HCT116 (cell line): Measurements from ENCODE around the gene RFTN1. TPM values are rescaled to one million over a fixed set of nuclear protein-coding genes. Genes with fewer than 3 reads are reported as not detected.

ENCODE experiments used
- ATAC-seq: fragments of 200-7000 bp; cut with Tn5 transposase; 2 replicates; pipeline ENCODE4 v1.9.1; 2020; ENCODE audit warnings: mild to moderate bottlenecking, moderate library complexity
- BruUV-seq: library from RNA; stranded (reverse); fragments of 400-500 nt; replicated peaks from 2 replicates; lab custom pipeline; 2021; lab: Mats Ljungman, UMichigan
- CTCF ChIA-PET: fragments of 300-600 bp; sonication (Branson Sonifier 250); formaldehyde crosslinking; loops from one replicate; lab custom pipeline; 2021; ENCODE audit warnings: antibody characterized with exemption; lab: Charles Lee
- POLR2A ChIA-PET: fragments of 300-600, 350-600 bp; sonication (Branson Sonifier 250); formaldehyde crosslinking; loops from one replicate; lab custom pipeline; 2021; ENCODE audit warnings: antibody characterized with exemption; lab: Charles Lee
- RAD21 ChIA-PET, 2 experiments: fragments of 300-600 bp; sonication (Branson Sonifier 250); formaldehyde crosslinking; loops; one replicate each; lab custom pipeline; 2023; ENCODE audit warnings: low total read pairs in 2 of 2; ENCODE audit not compliant: uncharacterized antibody in 2 of 2, unreplicated experiment in 2 of 2, low non-redundant PET in 1 of 2; lab: Charles Lee
- DNase-seq: peaks from one replicate; pipeline ENCODE4 v3.0.0-alpha.2; 2010; ENCODE audit warnings: low read depth, low spot score
- H2AFZ ChIP-seq: fragments of 200-600 bp; shearing (Covaris generic), sonication (generic); 2 replicates; pipeline ENCODE4 v1.6.1; 2017; ENCODE audit warnings: low read depth, mixed run types, mixed read lengths, antibody characterized with exemption, low read length; ENCODE audit not compliant: poor library complexity, severe bottlenecking
- H3K27ac ChIP-seq: 2 replicates; pipeline ENCODE4 v1.5.1; 2012; ENCODE audit warnings: low read depth, low read length
- H3K27me3 ChIP-seq: fragments of 200-600 bp; sonication (generic); 2 replicates; pipeline ENCODE4 v1.6.1; 2016; ENCODE audit warnings: mixed run types, low read length, mixed read lengths; ENCODE audit not compliant: insufficient read depth
- H3K36me3 ChIP-seq, 2 experiments: fragments of 200-500 bp in 1 of 2; fragments of 200-600 bp in 1 of 2; sonication (Bioruptor generic) in 1 of 2; sonication (generic) in 1 of 2; 2 replicates each; pipeline versions ENCODE4 v1.5.1 to v1.6.1; 2014 to 2016; ENCODE audit warnings: low read length in 2 of 2, inconsistent platforms in 1 of 2, mixed read lengths in 1 of 2, mixed run types in 1 of 2; ENCODE audit not compliant: insufficient read depth in 2 of 2, control insufficient read depth in 1 of 2
- H3K4me1 ChIP-seq, 2 experiments: fragments of 200-600 bp in 1 of 2; sonication (generic) in 1 of 2; 2 replicates each; pipeline versions ENCODE4 v1.5.1 to v1.6.1; 2012 to 2017; ENCODE audit warnings: low read length in 2 of 2, inconsistent platforms in 1 of 2, mild to moderate bottlenecking in 1 of 2, mixed read lengths in 1 of 2, mixed run types in 1 of 2, moderate library complexity in 1 of 2; ENCODE audit not compliant: insufficient read depth in 2 of 2, control insufficient read depth in 1 of 2
- H3K4me2 ChIP-seq: fragments of 200-600 bp; sonication (generic); 2 replicates; pipeline ENCODE4 v1.6.1; 2017; ENCODE audit warnings: mixed run types, low read length, mixed read lengths
- H3K4me3 ChIP-seq, 2 experiments: fragments of 200-600 bp in 1 of 2; sonication (generic) in 1 of 2; replicated peaks in 1 of 2; 2 replicates each; pipeline ENCODE4 v1.5.1; 2011 to 2016; ENCODE audit warnings: low read length in 2 of 2, control low read depth in 1 of 2, low read depth in 1 of 2, mild to moderate bottlenecking in 1 of 2, mixed read lengths in 1 of 2, mixed run types in 1 of 2
- H3K79me2 ChIP-seq: fragments of 200-600 bp; sonication (generic); 2 replicates; pipeline ENCODE4 v1.6.1; 2017; ENCODE audit warnings: mild to moderate bottlenecking, mixed run types, low read length, moderate library complexity, mixed read lengths; ENCODE audit not compliant: insufficient read depth
- H3K9ac ChIP-seq: fragments of 200-600 bp; sonication (generic); 2 replicates; pipeline ENCODE4 v1.6.1; 2016; ENCODE audit warnings: low read length, mixed read lengths
- H3K9me2 ChIP-seq: fragments of 200-600 bp; sonication (generic), shearing (Covaris generic); 2 replicates; pipeline ENCODE4 v1.6.1; 2017; ENCODE audit warnings: mixed run types, mild to moderate bottlenecking, moderate library complexity; ENCODE audit not compliant: insufficient read depth
- H3K9me3 ChIP-seq, 2 experiments: fragments of 200-500 bp in 1 of 2; fragments of 200-600 bp in 1 of 2; sonication (Bioruptor generic) in 1 of 2; sonication (generic) in 1 of 2; 2 replicates each; pipeline ENCODE4 v1.6.1; 2014 to 2017; ENCODE audit warnings: low read length in 2 of 2, mixed read lengths in 2 of 2, inconsistent platforms in 1 of 2, low read depth in 1 of 2, mild to moderate bottlenecking in 1 of 2, mixed run types in 1 of 2, moderate library complexity in 1 of 2; ENCODE audit not compliant: control insufficient read depth in 1 of 2, insufficient read depth in 1 of 2
- H4K20me1 ChIP-seq: fragments of 200-600 bp; sonication (generic), shearing (Covaris generic); 2 replicates; pipeline ENCODE4 v1.6.1; 2017; ENCODE audit warnings: mixed run types, mild to moderate bottlenecking, moderate library complexity; ENCODE audit not compliant: insufficient read depth
- ELF1 ChIP-seq: IDR thresholded peaks from 2 replicates; pipeline ENCODE4 v1.6.1; 2012; ENCODE audit warnings: low read depth, borderline replicate concordance
- EZH2 ChIP-seq: fragments of 200-600 bp; sonication (generic); IDR thresholded peaks from 2 replicates; pipeline ENCODE4 v1.6.1; 2017; ENCODE audit warnings: antibody characterized with exemption, mixed run types
- FOSL1 ChIP-seq: IDR thresholded peaks from 2 replicates; pipeline ENCODE4 v1.6.1; 2012; ENCODE audit warnings: low read depth
- POLR2A ChIP-seq: IDR thresholded peaks from 2 replicates; pipeline ENCODE4 v1.7.0; 2011; ENCODE audit warnings: borderline replicate concordance; ENCODE audit not compliant: insufficient read depth, insufficient read length; ENCODE audit errors: extremely low read depth
- POLR2AphosphoS5 ChIP-seq: IDR thresholded peaks from 2 replicates; pipeline ENCODE4 v1.6.1; 2011; ENCODE audit warnings: mild to moderate bottlenecking, low read depth, low read length, moderate library complexity
- SIN3A ChIP-seq: IDR thresholded peaks from 2 replicates; pipeline ENCODE4 v1.6.1; 2012; ENCODE audit warnings: low read depth
- SRF ChIP-seq: IDR thresholded peaks from 2 replicates; pipeline ENCODE4 v1.6.1; 2012; ENCODE audit warnings: low read depth
- ZFX ChIP-seq: fragments of 450-650 bp; IDR thresholded peaks from 2 replicates; pipeline ENCODE4 v1.6.1; 2017
- intact Hi-C: fragments of 100-400 bp; cut with micrococcal nuclease; formaldehyde crosslinking; loops from 2 replicates; pipeline ENCODE4 v1.10.0; 2022
- total RNA-seq: library from RNA; stranded (reverse); gene quantifications from one replicate; pipeline ENCODE4 v1.2.1, GENCODE V29; 2021; ENCODE audit not compliant: unreplicated experiment
- TF ChIP-seq, protein P1 (sequence below): IDR thresholded peaks from 2 replicates; pipeline ENCODE4 v1.6.1; 2011; ENCODE audit warnings: mild to moderate bottlenecking, low read length, moderate library complexity; ENCODE audit not compliant: insufficient replicate concordance; ENCODE audit errors: extremely low read depth
- TF ChIP-seq, protein P2 (sequence below): IDR thresholded peaks from 2 replicates; pipeline ENCODE4 v1.6.1; 2012
- TF ChIP-seq, protein P3 (sequence below), 3 experiments: fragments of 200-600 bp in 1 of 3; sonication (generic) in 1 of 3; IDR thresholded peaks in 2 of 3; conservative IDR thresholded peaks in 1 of 3; 2 replicates each; pipeline ENCODE4 v1.5.1; 2012 to 2017; ENCODE audit warnings: low read depth in 2 of 3, low read length in 2 of 3, antibody characterized with exemption in 1 of 3, borderline replicate concordance in 1 of 3, control low read depth in 1 of 3, mild to moderate bottlenecking in 1 of 3, mixed read lengths in 1 of 3, mixed run types in 1 of 3, moderate library complexity in 1 of 3; ENCODE audit not compliant: insufficient read depth in 1 of 3

RFTN1 gene
- total RNA-seq, 1 experiment from 2014 or later, result 3.9 TPM

DNA sequence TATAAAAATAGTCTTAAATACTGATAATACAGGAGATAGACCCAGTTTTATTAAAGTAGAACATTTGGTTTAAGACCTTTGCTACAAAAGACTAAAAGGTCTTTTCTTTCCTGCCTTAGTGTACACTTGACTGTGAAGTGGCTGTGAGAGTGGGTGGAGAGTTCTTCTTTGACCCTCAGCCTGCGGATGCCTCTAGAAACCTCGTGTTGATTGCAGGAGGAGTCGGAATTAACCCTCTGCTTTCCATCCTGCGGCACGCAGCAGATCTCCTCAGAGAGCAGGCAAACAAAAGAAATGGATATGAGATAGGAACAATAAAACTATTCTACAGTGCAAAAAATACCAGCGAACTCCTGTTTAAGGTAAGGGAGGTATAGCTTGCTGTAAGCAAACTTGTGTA is 212.0 kb downstream of the RFTN1 start:
- H3K4me3 ChIP-seq, result no peak overlapping the region
- ChIA-PET CTCF (no interaction called here), RAD21 (no interaction called here), POLR2A (no interaction called here)
- no peak for ATAC-seq
- DNase-seq, result no peak
- H4K20me1 ChIP-seq, result no peaks in the 10 kb centered on the region
- no TSS peak for BruUV-seq
- H3K27ac ChIP-seq, result no peak overlapping the region
- TF ChIP-seq ELF1 (no peak), EZH2 (no peak), POLR2A (no peak), SIN3A (no peak), ZFX (no peak), POLR2AphosphoS5 (no peak), SRF (no peak), FOSL1 (no peak)
- TF ChIP-seq, protein P1, sequence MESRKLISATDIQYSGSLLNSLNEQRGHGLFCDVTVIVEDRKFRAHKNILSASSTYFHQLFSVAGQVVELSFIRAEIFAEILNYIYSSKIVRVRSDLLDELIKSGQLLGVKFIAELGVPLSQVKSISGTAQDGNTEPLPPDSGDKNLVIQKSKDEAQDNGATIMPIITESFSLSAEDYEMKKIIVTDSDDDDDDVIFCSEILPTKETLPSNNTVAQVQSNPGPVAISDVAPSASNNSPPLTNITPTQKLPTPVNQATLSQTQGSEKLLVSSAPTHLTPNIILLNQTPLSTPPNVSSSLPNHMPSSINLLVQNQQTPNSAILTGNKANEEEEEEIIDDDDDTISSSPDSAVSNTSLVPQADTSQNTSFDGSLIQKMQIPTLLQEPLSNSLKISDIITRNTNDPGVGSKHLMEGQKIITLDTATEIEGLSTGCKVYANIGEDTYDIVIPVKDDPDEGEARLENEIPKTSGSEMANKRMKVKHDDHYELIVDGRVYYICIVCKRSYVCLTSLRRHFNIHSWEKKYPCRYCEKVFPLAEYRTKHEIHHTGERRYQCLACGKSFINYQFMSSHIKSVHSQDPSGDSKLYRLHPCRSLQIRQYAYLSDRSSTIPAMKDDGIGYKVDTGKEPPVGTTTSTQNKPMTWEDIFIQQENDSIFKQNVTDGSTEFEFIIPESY, result no peak
- TF ChIP-seq, protein P2, sequence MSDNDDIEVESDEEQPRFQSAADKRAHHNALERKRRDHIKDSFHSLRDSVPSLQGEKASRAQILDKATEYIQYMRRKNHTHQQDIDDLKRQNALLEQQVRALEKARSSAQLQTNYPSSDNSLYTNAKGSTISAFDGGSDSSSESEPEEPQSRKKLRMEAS, result no peak
- TF ChIP-seq, protein P3, sequence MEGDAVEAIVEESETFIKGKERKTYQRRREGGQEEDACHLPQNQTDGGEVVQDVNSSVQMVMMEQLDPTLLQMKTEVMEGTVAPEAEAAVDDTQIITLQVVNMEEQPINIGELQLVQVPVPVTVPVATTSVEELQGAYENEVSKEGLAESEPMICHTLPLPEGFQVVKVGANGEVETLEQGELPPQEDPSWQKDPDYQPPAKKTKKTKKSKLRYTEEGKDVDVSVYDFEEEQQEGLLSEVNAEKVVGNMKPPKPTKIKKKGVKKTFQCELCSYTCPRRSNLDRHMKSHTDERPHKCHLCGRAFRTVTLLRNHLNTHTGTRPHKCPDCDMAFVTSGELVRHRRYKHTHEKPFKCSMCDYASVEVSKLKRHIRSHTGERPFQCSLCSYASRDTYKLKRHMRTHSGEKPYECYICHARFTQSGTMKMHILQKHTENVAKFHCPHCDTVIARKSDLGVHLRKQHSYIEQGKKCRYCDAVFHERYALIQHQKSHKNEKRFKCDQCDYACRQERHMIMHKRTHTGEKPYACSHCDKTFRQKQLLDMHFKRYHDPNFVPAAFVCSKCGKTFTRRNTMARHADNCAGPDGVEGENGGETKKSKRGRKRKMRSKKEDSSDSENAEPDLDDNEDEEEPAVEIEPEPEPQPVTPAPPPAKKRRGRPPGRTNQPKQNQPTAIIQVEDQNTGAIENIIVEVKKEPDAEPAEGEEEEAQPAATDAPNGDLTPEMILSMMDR (IDR thresholded peaks at IDR 0.05 in 2 of 3, conservative IDR thresholded peaks at IDR 0.05 in 1 of 3; ENCODE audit: borderline replicate concordance in 1 of 3, insufficient read depth in 1 of 3, low read depth in 2 of 3, low read length in 2 of 3), result no peak
- H3K27me3 ChIP-seq, result no peaks in the 10 kb centered on the region
- no peak overlapping the region for H3K9ac ChIP-seq
- H3K36me3 ChIP-seq, result peaks cover 3 to 6% of the 10 kb centered on the region in 2 experiments; a peak in 1 of 4 replicates
- intact Hi-C loops, result no loop called here
- H3K4me1 ChIP-seq, result no peaks in the 10 kb centered on the region
- no peaks in the 10 kb centered on the region; the same call in 1 of the 2 replicates for H3K79me2 ChIP-seq
- no peak overlapping the region for H3K4me2 ChIP-seq
- H3K9me2 ChIP-seq, result no peaks in the 10 kb centered on the region
- H2AFZ ChIP-seq, result no peak overlapping the region
- no peaks in the 10 kb centered on the region; a peak in 1 of 4 replicates for H3K9me3 ChIP-seq
